Cardiac muscle cell (in vitro differentiated cells and primary cell): Measurements from ENCODE around the gene LRRK1. TPM values are rescaled to one million over a fixed set of nuclear protein-coding genes. Genes with fewer than 3 reads are reported as not detected.

ENCODE experiments used
- DNase-seq, 2 donors: peaks; one replicate each; pipeline versions ENCODE4 v3.0.0 to v3.0.0-alpha.2; 2010 to 2017; ENCODE audit warnings: low read depth in 1 of 2, low spot score in 1 of 2
- H3K27ac ChIP-seq: fragments of 200-600 bp; sonication (generic); 2 replicates; pipeline ENCODE4 v1.5.1; 2016
- H3K27me3 ChIP-seq: fragments of 200-600 bp; sonication (generic); 2 replicates; pipeline ENCODE4 v1.6.0; 2016; ENCODE audit warnings: control low read depth
- H3K36me3 ChIP-seq: fragments of 200-600 bp; sonication (generic); 2 replicates; pipeline ENCODE4 v1.5.1; 2016; ENCODE audit warnings: control low read depth
- H3K4me1 ChIP-seq: fragments of 200-600 bp; sonication (generic); 2 replicates; pipeline ENCODE4 v1.8.1; 2017; ENCODE audit warnings: low read depth, mild to moderate bottlenecking, mixed run types
- H3K4me3 ChIP-seq: fragments of 200-600 bp; sonication (generic); 2 replicates; pipeline ENCODE4 v1.5.1; 2016; ENCODE audit warnings: mild to moderate bottlenecking
- H3K9me3 ChIP-seq: fragments of 200-600 bp; sonication (generic); 2 replicates; pipeline ENCODE4 v1.5.1; 2017; ENCODE audit warnings: low read depth, mild to moderate bottlenecking, control low read depth
- CTCF ChIP-seq: IDR thresholded peaks from 2 replicates; pipeline ENCODE4 v1.5.1; 2012; ENCODE audit warnings: low read depth, mild to moderate bottlenecking, low read length
- polyA plus RNA-seq: library from polyadenylated mRNA; unstranded; fragments of >200 nt; fragmentation: Nextera tagmentation; extraction: Ambion mirVana; gene quantifications from 2 replicates; pipeline ENCODE4 v1.2.1, GENCODE V29; 2016
- total RNA-seq: library from RNA; depleted of rRNA; stranded (reverse); fragments of >200 nt; gene quantifications from 2 replicates; pipeline ENCODE4 v1.2.3, GENCODE V29; 2016

Gene LRRK1
- total and polyA plus RNA-seq, 2 experiments from 2014 or later = 0.12 to 1.0 TPM

- H3K27ac ChIP-seq = no peak overlapping the region
- H3K4me3 ChIP-seq = no peak overlapping the region
- DNase-seq = no peak
- no peak for TF ChIP-seq CTCF
- no peaks in the 10 kb centered on the region for H3K4me1 ChIP-seq
- H3K36me3 ChIP-seq = no peaks in the 10 kb centered on the region
- no peaks in the 10 kb centered on the region for H3K27me3 ChIP-seq
- no peaks in the 10 kb centered on the region for H3K9me3 ChIP-seq
Measured at GRCh38 chr15:100947760-100948429, 28.7 kb downstream of the LRRK1 start.

DNA sequence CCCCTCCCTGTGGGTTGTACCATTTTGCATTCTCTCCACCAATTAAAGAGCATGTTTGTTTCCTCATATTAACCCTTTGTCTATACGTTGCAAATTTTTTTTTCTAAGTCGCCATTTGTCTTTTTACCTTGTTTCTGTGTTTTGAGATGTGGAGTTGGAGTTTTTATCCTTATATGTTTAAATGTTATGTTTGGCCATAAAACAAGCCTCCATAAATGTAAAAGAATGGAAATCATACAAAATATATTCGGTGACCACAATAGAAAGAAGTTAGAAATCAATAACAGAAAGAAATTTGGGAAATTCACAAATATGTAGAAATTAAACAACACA lies 29.2 kb downstream of the LRRK1 start:
- Histone ChIP-seq H3K4me3 (no peak overlapping the region), H3K27ac (no peak overlapping the region), H3K9me3 (no peaks in the 10 kb centered on the region), H3K4me1 (no peaks in the 10 kb centered on the region), H3K27me3 (no peaks in the 10 kb centered on the region), H3K36me3 (no peaks in the 10 kb centered on the region)
- no peak for DNase-seq
- TF ChIP-seq CTCF = no peak

GRCh38 chr15:100949691-100950090 lies 30.5 kb downstream of the LRRK1 start:
- Histone ChIP-seq H3K36me3 (no peaks in the 10 kb centered on the region), H3K4me1 (no peaks in the 10 kb centered on the region), H3K9me3 (no peaks in the 10 kb centered on the region), H3K4me3 (no peak overlapping the region), H3K27me3 (no peaks in the 10 kb centered on the region), H3K27ac (no peak overlapping the region)
- TF ChIP-seq CTCF = no peak
- DNase-seq = no peak

DNA sequence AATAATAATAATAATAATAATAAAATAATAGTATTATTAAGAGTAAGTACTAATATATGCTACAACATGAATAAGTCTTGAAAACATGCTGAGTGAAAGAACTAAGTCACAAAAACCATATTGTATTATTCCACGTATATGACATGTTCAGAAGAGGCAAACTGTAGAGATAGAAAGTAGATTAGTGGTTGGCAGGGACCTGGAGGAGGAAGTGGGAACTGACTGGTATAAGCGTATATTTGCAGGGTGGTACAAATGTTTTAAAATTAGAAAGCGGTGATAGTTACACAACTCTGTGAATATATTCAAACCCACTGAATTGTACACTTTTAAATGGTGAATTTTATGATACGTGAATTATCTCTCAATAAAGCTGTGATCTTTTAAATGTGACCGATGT lies 32.8 kb downstream of the LRRK1 start:
- H3K27ac ChIP-seq = no peak overlapping the region
- H3K27me3 ChIP-seq = no peaks in the 10 kb centered on the region
- H3K36me3 ChIP-seq = no peaks in the 10 kb centered on the region
- DNase-seq = no peak
- no peaks in the 10 kb centered on the region for H3K9me3 ChIP-seq
- TF ChIP-seq CTCF = no peak
- H3K4me1 ChIP-seq = no peaks in the 10 kb centered on the region
- no peak overlapping the region for H3K4me3 ChIP-seq

DNA sequence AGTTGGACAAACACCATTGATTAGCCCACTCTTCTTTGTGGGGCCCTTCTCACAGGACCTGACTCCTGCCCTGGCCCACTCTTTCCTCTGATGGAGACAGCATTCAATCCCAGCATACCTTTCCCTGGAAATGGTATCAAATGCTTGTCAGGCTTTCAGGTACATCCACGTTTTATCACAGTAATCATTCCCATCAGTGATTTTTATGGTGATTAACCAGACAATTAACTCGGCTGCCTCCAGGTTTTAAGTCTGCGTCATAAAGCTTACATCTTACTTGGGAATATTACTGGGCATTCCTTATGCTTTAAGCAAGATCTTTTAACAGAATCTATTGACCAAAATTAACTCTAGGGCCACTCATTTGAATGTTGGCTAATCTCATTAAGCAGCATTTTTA lies 33.4 kb downstream of the LRRK1 start:
- TF ChIP-seq CTCF = no peak
- no peaks in the 10 kb centered on the region for H3K4me1 ChIP-seq
- H3K9me3 ChIP-seq = no peaks in the 10 kb centered on the region
- H3K27me3 ChIP-seq = no peaks in the 10 kb centered on the region
- no peak overlapping the region for H3K4me3 ChIP-seq
- no peak overlapping the region for H3K27ac ChIP-seq
- no peak for DNase-seq
- H3K36me3 ChIP-seq = no peaks in the 10 kb centered on the region
